HepG2 (cell line): ENCODE results near the gene ACTRT2. TPM values are rescaled to one million over a fixed set of nuclear protein-coding genes. Genes with fewer than 3 reads are reported as not detected.

Source experiments
- ATAC-seq: fragments of 200-7000 bp; cut with Tn5 transposase; 3 replicates; pipeline ENCODE4 v1.9.1; 2020; ENCODE audit warnings: mild to moderate bottlenecking, moderate library complexity
- BruUV-seq: library from RNA; stranded (reverse); fragments of 400-500 nt; replicated peaks from 2 replicates; lab custom pipeline; 2021; lab: Mats Ljungman, UMichigan
- CTCF ChIA-PET: fragments of 300-600 bp; formaldehyde crosslinking; extraction: SDS; loops from one replicate; lab custom pipeline; 2021; ENCODE audit warnings: low total read pairs, inconsistent platforms, low intra/inter-chr PET ratio; lab: Yijun Ruan, JAX
- POLR2A ChIA-PET: fragments of 350-600 bp; sonication (Branson Sonifier 250); formaldehyde crosslinking; loops from one replicate; lab custom pipeline; 2020; ENCODE audit warnings: antibody characterized with exemption, inconsistent platforms; lab: Yijun Ruan, JAX
- DNase-seq: peaks from one replicate; pipeline ENCODE4 v3.0.0-alpha.2; 2015; ENCODE audit warnings: low spot score
- FAIRE-seq: peaks from 3 replicates; lab custom pipeline; 2011; peaks lifted over from hg19 to GRCh38; lab: Jason Lieb, UNC
- H2AFZ ChIP-seq: one replicate; pipeline ENCODE4 v1.6.1; 2011; ENCODE audit warnings: low read length, inconsistent platforms
- H3K27ac ChIP-seq: fragments of 300-600 bp; 3 replicates; pipeline ENCODE4 v1.8.0; 2011; ENCODE audit warnings: mixed run types, mild to moderate bottlenecking, mixed read lengths, low read length, inconsistent platforms; ENCODE audit not compliant: insufficient read depth; ENCODE audit errors: extremely low read length
- H3K27me3 ChIP-seq, 2 experiments: fragments of 200-600 bp in 1 of 2; 2 replicates in 1 of 2; 3 replicates in 1 of 2; pipeline versions ENCODE4 v1.6.0 to v1.8.0; 2011; ENCODE audit warnings: low read length in 2 of 2, mild to moderate bottlenecking in 2 of 2, moderate library complexity in 2 of 2, inconsistent platforms in 1 of 2; ENCODE audit not compliant: insufficient read depth in 2 of 2, control insufficient read depth in 1 of 2
- H3K36me3 ChIP-seq, 2 experiments: fragments of 200-600 bp in 1 of 2; replicated peaks in 1 of 2; 2 replicates in 1 of 2; 3 replicates in 1 of 2; pipeline versions ENCODE4 v1.5.1 to v1.8.0; 2011; ENCODE audit warnings: low read length in 2 of 2, inconsistent platforms in 1 of 2; ENCODE audit not compliant: insufficient read depth in 2 of 2, control insufficient read depth in 1 of 2
- H3K4me1 ChIP-seq: 2 replicates; pipeline ENCODE4 v1.5.1; 2012; ENCODE audit warnings: low read length, inconsistent platforms; ENCODE audit not compliant: insufficient read depth
- H3K4me2 ChIP-seq: 2 replicates; pipeline ENCODE4 v1.6.0; 2011; ENCODE audit warnings: low read depth, low read length, inconsistent platforms
- H3K4me3 ChIP-seq, 3 experiments: fragments of 200-600 bp in 1 of 3; sonication (generic), shearing (Covaris generic) in 1 of 3; replicated peaks in 1 of 3; 2 replicates each; pipeline ENCODE4 v1.5.1; 2011 to 2016; ENCODE audit warnings: low read length in 3 of 3, inconsistent platforms in 2 of 3, low read depth in 2 of 3, mild to moderate bottlenecking in 2 of 3, control low read depth in 1 of 3, mixed read lengths in 1 of 3; ENCODE audit not compliant: insufficient read depth in 1 of 3
- H3K79me2 ChIP-seq: one replicate; pipeline ENCODE4 v1.6.1; 2011; ENCODE audit warnings: low read length, inconsistent platforms; ENCODE audit not compliant: insufficient read depth
- H3K9ac ChIP-seq: 2 replicates; pipeline ENCODE4 v1.6.0; 2011; ENCODE audit warnings: mild to moderate bottlenecking, low read depth, low read length, inconsistent platforms; ENCODE audit not compliant: insufficient read depth
- H3K9me3 ChIP-seq: 2 replicates; pipeline ENCODE4 v1.5.1; 2012; ENCODE audit warnings: mild to moderate bottlenecking, low read length
- H4K20me1 ChIP-seq: 2 replicates; pipeline ENCODE4 v1.6.0; 2011; ENCODE audit warnings: inconsistent platforms, mild to moderate bottlenecking, low read length, moderate library complexity; ENCODE audit not compliant: insufficient read depth
- ATF5 ChIP-seq: sonication (generic); formaldehyde crosslinking; IDR thresholded peaks from 2 replicates; pipeline ENCODE4 v1.4.0; 2020; ENCODE audit warnings: mild to moderate bottlenecking, low read depth, missing genetic modification reagents
- ATRX ChIP-seq: sonication (generic); formaldehyde crosslinking; IDR thresholded peaks from 2 replicates; pipeline ENCODE4 v1.4.0; 2020; ENCODE audit warnings: missing genetic modification reagents, borderline replicate concordance
- EP300 ChIP-seq, 3 experiments: sonication (generic) in 1 of 3; formaldehyde crosslinking in 1 of 3; IDR thresholded peaks; 2 replicates each; pipeline versions ENCODE4 v1.5.1 to v1.6.1; 2011 to 2020; ENCODE audit warnings: low read depth in 2 of 3, low read length in 2 of 3, borderline replicate concordance in 1 of 3, improper control_type of control experiment in 1 of 3, mild to moderate bottlenecking in 1 of 3, missing genetic modification reagents in 1 of 3, moderate library complexity in 1 of 3
- FOXP1 ChIP-seq, 2 experiments: fragments of 450-650 bp in 1 of 2; IDR thresholded peaks; 2 replicates each; pipeline ENCODE4 v1.6.1; 2017 to 2018; ENCODE audit warnings: antibody characterized with exemption in 1 of 2
- LBX2 ChIP-seq: sonication (generic); formaldehyde crosslinking; IDR thresholded peaks from 2 replicates; pipeline ENCODE4 v1.5.0; 2020; ENCODE audit warnings: missing genetic modification reagents, mild to moderate bottlenecking, borderline replicate concordance
- PHF5A ChIP-seq: IDR thresholded peaks from one replicate; pipeline ENCODE4 v1.6.1; 2018; ENCODE audit warnings: low read depth, missing genetic modification reagents; ENCODE audit not compliant: unreplicated experiment
- RFXAP ChIP-seq: sonication (generic); formaldehyde crosslinking; IDR thresholded peaks from 2 replicates; pipeline ENCODE4 v1.4.0; 2020; ENCODE audit warnings: missing genetic modification reagents, borderline replicate concordance
- RNF219 ChIP-seq: sonication (generic); formaldehyde crosslinking; IDR thresholded peaks from 2 replicates; pipeline ENCODE4 v1.5.0; 2020; ENCODE audit warnings: mild to moderate bottlenecking, missing genetic modification reagents
- SP2 ChIP-seq: sonication (generic); formaldehyde crosslinking; IDR thresholded peaks from 2 replicates; pipeline ENCODE4 v1.5.1; 2020; ENCODE audit warnings: mild to moderate bottlenecking, missing genetic modification reagents
- TFE3 ChIP-seq: IDR thresholded peaks from 2 replicates; pipeline ENCODE4 v1.6.1; 2016
- ZBTB44 ChIP-seq: sonication (generic); formaldehyde crosslinking; IDR thresholded peaks from 2 replicates; pipeline ENCODE4 v1.4.0; 2020; ENCODE audit warnings: missing genetic modification reagents
- ZFP91 ChIP-seq: sonication (generic); formaldehyde crosslinking; IDR thresholded peaks from 2 replicates; pipeline ENCODE4 v1.9.0; 2022; ENCODE audit warnings: missing genetic modification reagents, mild to moderate bottlenecking, borderline replicate concordance
- ZNF20 ChIP-seq: sonication (generic); formaldehyde crosslinking; IDR thresholded peaks from 2 replicates; pipeline ENCODE4 v1.4.0; 2020; ENCODE audit warnings: mild to moderate bottlenecking, moderate library complexity, missing genetic modification reagents
- ZNF597 ChIP-seq: sonication (generic); formaldehyde crosslinking; IDR thresholded peaks from 2 replicates; pipeline ENCODE4 v1.5.0; 2020; ENCODE audit warnings: missing genetic modification reagents
- WGBS: methylation state at CpG from one replicate; pipeline ENCODE4 v1.1.6; 2017; ENCODE audit warnings: low lambda C conversion rate; 5-methylcytosine and 5-hydroxymethylcytosine counted together
- in situ Hi-C: cut with HindIII; loops from 2 replicates; pipeline ENCODE4 v1.10.0; 2017; ENCODE audit warnings: low pct_unique_long_range_greater_than_20kb; ENCODE audit not compliant: extremely low pct_ligation_motif_present
- intact Hi-C: fragments of 100-400 bp; cut with micrococcal nuclease; formaldehyde crosslinking; loops from one replicate; pipeline ENCODE4 v1.10.0; 2022; ENCODE audit not compliant: unreplicated experiment
- polyA plus RNA-seq, 8 experiments: library from polyadenylated mRNA; depleted of rRNA in 3 of 8; stranded (reverse) in 7 of 8; unstranded in 1 of 8; fragments of >200 nt; fragmentation: Illumina TruSeq in 4 of 8; extraction: Trizol in 4 of 8; gene quantifications; 2 replicates each; pipeline versions ENCODE4 v1.2.1 to v1.2.3, GENCODE V29; 2011 to 2016; ENCODE audit warnings: low read depth in 4 of 8, missing spikeins in 1 of 8, mixed read lengths in 1 of 8; ENCODE audit not compliant: insufficient read depth in 1 of 8
- total RNA-seq, 5 experiments: library from RNA; depleted of rRNA; stranded (reverse); fragments of >200 nt; fragmentation: Illumina TruSeq; extraction: Trizol; gene quantifications; 2 replicates each; pipeline ENCODE4 v1.2.3, GENCODE V29; 2016; ENCODE audit warnings: low read depth in 1 of 5

ACTRT2 gene
- total and polyA plus RNA-seq, 2 of the 13 experiments (the other 11 are each of a cell fraction or from before 2014, with no cell fraction given): not detected

- CTCF ChIA-PET: no interaction called here
- WGBS: 8% methylated on average over 4 of the region's 7 CpGs
- H3K9ac ChIP-seq: no peak overlapping the region
- ATAC-seq (no peak), DNase-seq (no peak), FAIRE-seq (no peak)
- H3K79me2 ChIP-seq: no peaks in the 10 kb centered on the region
- no peak overlapping the region for H2AFZ ChIP-seq
- H3K4me3 ChIP-seq: no peak overlapping the region
- H3K36me3 ChIP-seq: no peaks in the 10 kb centered on the region
- peaks cover 0 to 14% of the 10 kb centered on the region in 2 experiments; a peak in 2 of 5 replicates for H3K27me3 ChIP-seq
- no peaks in the 10 kb centered on the region for H4K20me1 ChIP-seq
- H3K9me3 ChIP-seq: no peaks in the 10 kb centered on the region
- POLR2A ChIA-PET: no interaction called here
- H3K27ac ChIP-seq: no peak overlapping the region
- H3K4me1 ChIP-seq: no peaks in the 10 kb centered on the region
- H3K4me2 ChIP-seq: no peak overlapping the region
- in situ Hi-C loops (no loop called here), intact Hi-C loops (no loop called here)
- TF ChIP-seq ATRX (CRISPR knock-in tag) (no peak), LBX2 (CRISPR knock-in tag) (no peak), SP2 (CRISPR knock-in tag) (no peak), RNF219 (CRISPR knock-in tag) (no peak), ZNF20 (no peak), ZBTB44 (no peak), TFE3 (CRISPR knock-in tag) (no peak), PHF5A (CRISPR knock-in tag) (no peak), ATF5 (CRISPR knock-in tag) (no peak), FOXP1 (IDR thresholded peaks at IDR 0.05) (no peak), FOXP1 (CRISPR knock-in tag; IDR thresholded peaks at IDR 0.05) (no peak), RFXAP (CRISPR knock-in tag) (no peak), ZNF597 (CRISPR knock-in tag) (no peak), ZFP91 (CRISPR knock-in tag) (no peak), EP300 (IDR thresholded peaks at IDR 0.05; ENCODE audit: low read depth in 2 of 2, low read length in 2 of 2) (no peak), EP300 (CRISPR knock-in tag; IDR thresholded peaks at IDR 0.05; ENCODE audit: borderline replicate concordance) (no peak)
- no TSS peak for BruUV-seq
Measured at GRCh38 chr1:3049164-3049563, 27.9 kb downstream of the ACTRT2 start.
